Mesenchymal stem cell (in vitro differentiated cells and primary cell): Measurements from ENCODE around the gene TTBK1.

Source experiments
- DNase-seq: peaks from one replicate; pipeline ENCODE4 v3.0.0-alpha.2; 2013
- H2AFZ ChIP-seq: one replicate; pipeline ENCODE4 v1.6.1; 2013; ENCODE audit warnings: low read depth, mild to moderate bottlenecking, control low read depth, inconsistent platforms, low read length, moderate library complexity
- H2AK5ac ChIP-seq: 2 replicates; pipeline ENCODE4 v1.6.1; 2013; ENCODE audit warnings: low read length, moderate library complexity, mild to moderate bottlenecking, inconsistent platforms; ENCODE audit not compliant: severe bottlenecking
- H2BK120ac ChIP-seq: one replicate; pipeline ENCODE4 v1.6.1; 2013; ENCODE audit warnings: low read depth, mild to moderate bottlenecking, inconsistent platforms, low read length, moderate library complexity
- H2BK12ac ChIP-seq, 2 experiments: one replicate each; pipeline ENCODE4 v1.6.1; 2013; ENCODE audit warnings: inconsistent platforms in 2 of 2, low read length in 2 of 2, mild to moderate bottlenecking in 2 of 2, moderate library complexity in 2 of 2, control low read depth in 1 of 2
- H2BK15ac ChIP-seq: one replicate; pipeline ENCODE4 v1.6.1; 2013; ENCODE audit warnings: mild to moderate bottlenecking, low read depth, inconsistent platforms; ENCODE audit not compliant: poor library complexity, severe bottlenecking
- H2BK5ac ChIP-seq: 2 replicates; pipeline ENCODE4 v1.6.1; 2013; ENCODE audit warnings: low read depth, mild to moderate bottlenecking, low read length, control low read depth, inconsistent platforms; ENCODE audit not compliant: poor library complexity, severe bottlenecking
- H3K14ac ChIP-seq, 2 experiments: one replicate each; pipeline ENCODE4 v1.6.1; 2013; ENCODE audit warnings: inconsistent platforms in 2 of 2, low read length in 2 of 2, control low read depth in 1 of 2, mild to moderate bottlenecking in 1 of 2, moderate library complexity in 1 of 2
- H3K18ac ChIP-seq, 2 experiments: one replicate each; pipeline ENCODE4 v1.6.1; 2013; ENCODE audit warnings: inconsistent platforms in 2 of 2, low read length in 2 of 2, control low read depth in 1 of 2, low read depth in 1 of 2, mild to moderate bottlenecking in 1 of 2
- H3K23ac ChIP-seq, 2 experiments: one replicate each; pipeline ENCODE4 v1.6.1; 2013; ENCODE audit warnings: inconsistent platforms in 2 of 2, low read length in 2 of 2, mild to moderate bottlenecking in 2 of 2, moderate library complexity in 2 of 2, control low read depth in 1 of 2
- H3K27ac ChIP-seq: 2 replicates; pipeline ENCODE4 v1.5.1; 2013; ENCODE audit warnings: mild to moderate bottlenecking, moderate library complexity, low read length, control low read depth, inconsistent platforms; ENCODE audit not compliant: poor library complexity, severe bottlenecking
- H3K27me3 ChIP-seq, 2 experiments: 2 replicates each; pipeline versions ENCODE4 v1.6.1 to v1.7.0; 2013; ENCODE audit warnings: low read length in 2 of 2, mild to moderate bottlenecking in 2 of 2, moderate library complexity in 2 of 2, control low read depth in 1 of 2, inconsistent platforms in 1 of 2; ENCODE audit not compliant: control insufficient read depth in 1 of 2, insufficient read depth in 1 of 2
- H3K36me3 ChIP-seq, 2 experiments: 2 replicates each; pipeline versions ENCODE4 v1.6.1 to v1.7.0; 2013; ENCODE audit warnings: low read length in 2 of 2, control low read depth in 1 of 2, inconsistent platforms in 1 of 2, low read depth in 1 of 2, mild to moderate bottlenecking in 1 of 2; ENCODE audit not compliant: insufficient read depth in 2 of 2, control insufficient read depth in 1 of 2
- H3K4ac ChIP-seq, 2 experiments: one replicate each; pipeline ENCODE4 v1.6.1; 2013; ENCODE audit warnings: inconsistent platforms in 2 of 2, low read length in 2 of 2, mild to moderate bottlenecking in 2 of 2, moderate library complexity in 2 of 2, control low read depth in 1 of 2, low read depth in 1 of 2
- H3K4me1 ChIP-seq: 2 replicates; pipeline ENCODE4 v1.6.1; 2013; ENCODE audit warnings: low read depth, low read length, control low read depth; ENCODE audit not compliant: control insufficient read depth, insufficient read depth
- H3K4me2 ChIP-seq: 2 replicates; pipeline ENCODE4 v1.6.1; 2013; ENCODE audit warnings: low read length, mild to moderate bottlenecking, inconsistent platforms; ENCODE audit not compliant: poor library complexity, severe bottlenecking
- H3K4me3 ChIP-seq, 2 experiments: 2 replicates each; pipeline versions ENCODE4 v1.5.1 to v1.7.0; 2013; ENCODE audit warnings: low read length in 2 of 2, mild to moderate bottlenecking in 2 of 2, control low read depth in 1 of 2, low read depth in 1 of 2; ENCODE audit not compliant: insufficient read depth in 1 of 2
- H3K79me1 ChIP-seq: replicated peaks from 2 replicates; pipeline ENCODE4 v1.6.1; 2013; ENCODE audit warnings: mild to moderate bottlenecking, control low read depth, low read length, inconsistent platforms; ENCODE audit not compliant: poor library complexity, severe bottlenecking
- H3K9ac ChIP-seq: 2 replicates; pipeline ENCODE4 v1.7.0; 2013; ENCODE audit warnings: mild to moderate bottlenecking, low read length, moderate library complexity
- H3K9me3 ChIP-seq: 2 replicates; pipeline ENCODE4 v1.7.0; 2013; ENCODE audit warnings: mild to moderate bottlenecking, low read length; ENCODE audit not compliant: control insufficient read depth
- H4K8ac ChIP-seq: one replicate; pipeline ENCODE4 v1.6.1; 2013; ENCODE audit warnings: inconsistent platforms, mild to moderate bottlenecking, low read length, moderate library complexity
- H4K91ac ChIP-seq: one replicate; pipeline ENCODE4 v1.6.1; 2013; ENCODE audit warnings: mild to moderate bottlenecking, low read length, inconsistent platforms
- WGBS: methylation state at CpG from one replicate; pipeline ENCODE4 v1.1.7; 2013; ENCODE audit warnings: mixed read lengths; 5-methylcytosine and 5-hydroxymethylcytosine counted together

The TTBK1 gene

DNA sequence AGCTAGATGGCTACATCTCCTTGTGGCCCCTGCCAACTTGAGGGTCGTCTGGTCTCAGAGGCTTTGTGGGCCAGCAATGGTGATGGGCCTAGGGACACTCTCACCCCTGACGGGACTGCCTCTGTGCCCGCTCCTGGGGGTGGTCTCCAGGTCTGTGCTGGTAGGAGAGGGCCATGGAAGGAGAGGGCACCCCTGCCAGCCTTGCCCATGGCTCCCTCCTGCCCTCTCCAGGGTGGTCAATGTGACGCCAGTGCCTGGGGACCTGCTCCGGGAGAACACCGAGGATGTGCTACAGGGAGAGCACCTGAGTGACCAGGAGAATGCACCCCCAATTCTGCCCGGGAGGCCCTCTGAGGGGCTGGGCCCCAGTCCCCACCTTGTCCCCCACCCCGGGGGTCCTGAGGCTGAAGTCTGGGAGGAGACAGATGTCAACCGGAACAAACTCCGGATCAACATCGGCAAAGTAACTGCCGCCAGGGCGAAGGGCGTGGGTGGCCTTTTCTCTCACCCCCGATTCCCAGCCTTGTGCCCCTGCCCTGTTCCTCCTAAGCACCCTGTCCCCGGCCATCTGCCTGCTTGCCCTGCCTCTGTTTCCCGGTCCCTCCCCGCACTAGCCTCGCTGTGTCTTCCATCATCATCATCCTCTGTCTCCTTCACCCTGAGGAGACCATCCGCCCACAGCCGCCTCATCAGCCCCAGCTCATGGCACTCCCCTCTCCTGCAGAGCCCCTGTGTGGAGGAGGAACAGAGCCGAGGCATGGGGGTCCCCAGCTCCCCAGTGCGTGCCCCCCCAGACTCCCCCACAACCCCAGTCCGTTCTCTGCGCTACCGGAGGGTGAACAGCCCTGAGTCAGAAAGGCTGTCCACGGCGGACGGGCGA is 15.8 kb downstream of the TTBK1 start:
- Histone ChIP-seq H3K18ac (no peak overlapping the region), H2AK5ac (no peak overlapping the region)

DNA sequence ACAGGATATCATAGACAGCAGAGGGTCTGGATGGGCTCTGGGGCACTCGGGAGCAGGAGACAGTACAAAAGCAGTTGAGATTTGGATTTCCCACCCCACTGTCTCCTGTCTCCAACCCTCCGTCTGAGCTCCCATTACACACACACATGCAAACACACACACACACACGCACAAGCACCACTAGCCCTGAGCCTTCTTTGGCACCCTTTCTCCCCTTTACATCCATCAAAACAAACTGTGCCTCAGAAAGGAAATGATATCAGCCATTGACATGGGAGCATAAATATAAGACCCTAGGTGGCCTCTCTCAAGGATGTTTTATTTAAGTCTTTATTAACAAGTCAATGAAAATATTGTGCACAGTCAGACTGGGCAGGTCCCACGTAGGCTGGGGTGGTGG is 17.5 kb downstream of the TTBK1 start:
- DNase-seq = no peak
- H3K79me1 ChIP-seq = no peaks in the 10 kb centered on the region
- no peak overlapping the region for H3K27ac ChIP-seq
- peaks cover 39 to 46% of the 10 kb centered on the region in 2 experiments for H3K27me3 ChIP-seq
- H2AK5ac ChIP-seq = no peak overlapping the region
- H2BK15ac ChIP-seq = no peak overlapping the region
- H3K4ac ChIP-seq = no peak overlapping the region
- no peak overlapping the region for H2BK12ac ChIP-seq
- no peak overlapping the region for H4K91ac ChIP-seq
- no peak overlapping the region for H2BK120ac ChIP-seq
- H3K18ac ChIP-seq = no peak overlapping the region
- H3K23ac ChIP-seq = no peak overlapping the region
- no peak overlapping the region for H4K8ac ChIP-seq
- H2AFZ ChIP-seq = no peak overlapping the region
- H2BK5ac ChIP-seq = no peak overlapping the region
- no peak overlapping the region for H3K14ac ChIP-seq
- no peaks in the 10 kb centered on the region for H3K36me3 ChIP-seq
- H3K9ac ChIP-seq = no peak overlapping the region
- WGBS = 88% methylated on average over 4 of the region's 4 CpGs
- H3K9me3 ChIP-seq = no peaks in the 10 kb centered on the region
- H3K4me1 ChIP-seq = no peaks in the 10 kb centered on the region
- H3K4me3 ChIP-seq = no peak overlapping the region
- H3K4me2 ChIP-seq = no peak overlapping the region

More for the DNA sequence above, 15.8 kb downstream of the TTBK1 start:
- no peak overlapping the region for H2BK5ac ChIP-seq
- peak overlapping the region in 1 of 2 experiments; percentile 38 for H3K14ac ChIP-seq
- H3K4me1 ChIP-seq = no peaks in the 10 kb centered on the region
- H4K8ac ChIP-seq = no peak overlapping the region
- no peak overlapping the region for H2BK12ac ChIP-seq
- no peak overlapping the region for H4K91ac ChIP-seq
- H3K4me2 ChIP-seq = no peak overlapping the region
- no peak overlapping the region for H3K23ac ChIP-seq
- H3K36me3 ChIP-seq = no peaks in the 10 kb centered on the region
- H2AFZ ChIP-seq = no peak overlapping the region
- H3K9me3 ChIP-seq = no peaks in the 10 kb centered on the region
- peaks cover 38 to 39% of the 10 kb centered on the region in 2 experiments for H3K27me3 ChIP-seq
- H2BK15ac ChIP-seq = no peak overlapping the region
- no peak overlapping the region for H3K27ac ChIP-seq
- H2BK120ac ChIP-seq = no peak overlapping the region
- H3K79me1 ChIP-seq = no peaks in the 10 kb centered on the region
- H3K4me3 ChIP-seq = no peak overlapping the region
- 92% methylated on average over 27 of the region's 30 CpGs for WGBS
- no peak overlapping the region for H3K9ac ChIP-seq
- no peak for DNase-seq
- H3K4ac ChIP-seq = no peak overlapping the region

DNA sequence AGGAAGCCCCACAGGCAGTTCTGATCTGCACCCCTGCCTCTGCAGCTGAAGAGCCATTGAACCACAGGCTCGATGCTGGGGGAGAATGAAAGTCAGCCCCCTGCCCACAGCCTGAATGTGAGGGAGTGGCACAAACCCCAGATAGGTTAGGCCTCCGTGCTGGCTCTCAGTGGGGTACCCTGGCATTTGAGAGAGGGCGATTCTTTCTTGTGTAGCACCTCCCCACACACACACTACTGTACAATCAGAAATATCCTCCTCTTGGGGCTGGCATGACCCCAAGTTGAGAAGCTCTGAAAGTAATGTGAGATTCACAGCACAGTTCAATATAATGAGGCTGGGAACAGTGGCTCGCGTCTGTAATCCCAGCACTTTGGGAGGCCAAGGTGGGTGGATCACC is 17.9 kb downstream of the TTBK1 start:
- H3K27ac ChIP-seq = no peak overlapping the region

GRCh38 chr6:43262000-43262779 is 18.9 kb downstream of the TTBK1 start:
- no peak overlapping the region for H2AK5ac ChIP-seq
- no peak overlapping the region for H2BK15ac ChIP-seq
- no peak overlapping the region for H2BK120ac ChIP-seq
- no peak overlapping the region for H3K14ac ChIP-seq
- no peaks in the 10 kb centered on the region for H3K36me3 ChIP-seq
- peak overlapping the region; percentile 28 for H4K91ac ChIP-seq
- no peak overlapping the region for H3K27ac ChIP-seq
- H3K27me3 ChIP-seq = peaks cover 33 to 50% of the 10 kb centered on the region in 2 experiments
- H2BK12ac ChIP-seq = no peak overlapping the region
- no peaks in the 10 kb centered on the region for H3K9me3 ChIP-seq
- peak overlapping the region in 1 of 2 experiments; percentile 60 for H3K23ac ChIP-seq
- H3K4me1 ChIP-seq = no peaks in the 10 kb centered on the region
- no peak overlapping the region for H4K8ac ChIP-seq
- H2AFZ ChIP-seq = no peak overlapping the region
- H2BK5ac ChIP-seq = no peak overlapping the region
- no peaks in the 10 kb centered on the region for H3K79me1 ChIP-seq
- H3K18ac ChIP-seq = no peak overlapping the region
- H3K4ac ChIP-seq = no peak overlapping the region
- no peak overlapping the region for H3K9ac ChIP-seq
- no peak overlapping the region for H3K4me2 ChIP-seq
- DNase-seq = no peak
- no peak overlapping the region for H3K4me3 ChIP-seq
- 89% methylated on average over 14 of the region's 14 CpGs for WGBS

More for the DNA sequence above, 17.9 kb downstream of the TTBK1 start:
- Histone ChIP-seq H2AK5ac (no peak overlapping the region), H2BK12ac (no peak overlapping the region), H2BK5ac (no peak overlapping the region), H4K8ac (no peak overlapping the region), H2BK120ac (no peak overlapping the region), H3K4me1 (no peaks in the 10 kb centered on the region), H2BK15ac (no peak overlapping the region), H3K23ac (no peak overlapping the region), H3K36me3 (no peaks in the 10 kb centered on the region), H3K4me3 (no peak overlapping the region), H3K79me1 (no peaks in the 10 kb centered on the region), H3K4me2 (no peak overlapping the region), H3K27me3 (peaks cover 39 to 49% of the 10 kb centered on the region in 2 experiments), H3K9me3 (no peaks in the 10 kb centered on the region), H3K9ac (no peak overlapping the region), H3K4ac (no peak overlapping the region), H3K14ac (no peak overlapping the region), H2AFZ (no peak overlapping the region), H3K18ac (no peak overlapping the region), H4K91ac (no peak overlapping the region)
- whole genome bisulfite sequencing = 92% methylated on average over 4 of the region's 5 CpGs
- DNase-seq = no peak
